Left renal pelvis (tissue), 4 donors: ENCODE results near the gene SF3B4. TPM values are rescaled to one million over a fixed set of nuclear protein-coding genes. Genes with fewer than 3 reads are reported as not detected.

ENCODE experiments used
- DNase-seq, 4 donors: peaks; one replicate each; pipeline ENCODE4 v3.0.0-alpha.2; 2013; ENCODE audit warnings: low read depth in 4 of 4, low spot score in 3 of 4
- polyA plus RNA-seq, 4 donors: library from polyadenylated mRNA; unstranded; fragments of 120-200 nt; gene quantifications; one replicate each; pipeline ENCODE4 v1.2.1, GENCODE V29; 2013; ENCODE audit not compliant: insufficient read length in 4 of 4

SF3B4 gene
- polyA plus RNA-seq, 4 donors = 69.0 to 88.6 (median 80.0) TPM

DNA sequence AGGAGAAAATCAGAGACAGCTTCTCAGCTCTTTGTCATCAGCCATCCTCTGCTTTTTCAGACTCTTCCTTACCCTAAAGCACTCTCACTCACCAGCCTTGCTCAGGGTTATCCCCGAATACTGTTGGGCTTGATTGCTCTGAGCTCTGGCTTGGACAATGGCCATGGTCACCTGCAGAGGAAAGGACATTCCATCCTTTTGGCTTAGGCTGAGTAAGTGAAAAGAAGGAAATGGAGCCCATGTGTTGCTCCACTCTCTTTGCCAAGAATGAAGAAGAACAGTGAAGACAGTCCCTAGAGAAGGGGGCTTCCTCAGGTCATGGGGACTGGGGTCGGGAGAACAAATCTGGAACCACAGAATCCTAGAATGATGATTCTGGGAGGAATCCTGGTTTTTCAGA lies 6.8 kb upstream of the SF3B4 start:
- DNase-seq = no peak

DNA sequence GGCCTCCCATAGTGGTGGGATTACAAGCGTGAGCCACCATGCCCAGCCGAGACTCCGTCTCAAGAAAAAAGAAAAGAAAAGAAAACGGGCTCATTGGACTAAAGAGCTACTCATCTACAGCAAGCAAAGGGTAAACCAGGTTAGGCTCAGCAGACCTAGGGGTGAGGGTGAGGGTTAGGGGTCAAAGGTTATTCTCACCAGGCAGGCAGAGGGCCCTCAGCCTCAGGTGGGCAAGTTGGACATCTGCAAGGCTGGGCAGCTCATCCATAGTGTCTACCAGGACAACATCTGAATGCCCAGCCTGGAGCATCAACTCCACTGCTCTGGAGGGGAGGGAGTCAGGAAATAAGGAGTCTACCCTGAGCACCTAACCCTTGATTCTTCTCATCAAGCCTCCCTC lies 5.6 kb upstream of the SF3B4 start:
- no peak for DNase-seq

DNA sequence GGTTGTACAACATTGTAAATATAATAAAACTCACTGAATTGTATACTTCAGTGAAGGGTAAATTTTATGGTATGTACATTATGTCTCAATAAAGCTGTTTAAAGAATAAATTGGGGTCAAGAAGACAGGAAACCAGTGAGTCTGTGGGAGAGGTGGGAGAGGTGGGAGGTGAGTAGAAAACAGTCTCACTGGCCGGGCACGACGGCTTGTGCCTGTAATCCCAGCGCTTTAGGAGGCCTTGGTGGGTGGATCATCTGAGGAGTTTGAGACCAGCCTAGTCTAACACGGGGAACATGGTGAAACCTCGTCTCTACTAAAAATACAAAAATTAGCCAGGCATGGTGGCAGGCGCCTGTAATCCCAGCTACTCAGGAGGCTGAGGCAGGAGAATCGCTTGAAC lies 4.9 kb upstream of the SF3B4 start:
- no peak for DNase-seq

DNA sequence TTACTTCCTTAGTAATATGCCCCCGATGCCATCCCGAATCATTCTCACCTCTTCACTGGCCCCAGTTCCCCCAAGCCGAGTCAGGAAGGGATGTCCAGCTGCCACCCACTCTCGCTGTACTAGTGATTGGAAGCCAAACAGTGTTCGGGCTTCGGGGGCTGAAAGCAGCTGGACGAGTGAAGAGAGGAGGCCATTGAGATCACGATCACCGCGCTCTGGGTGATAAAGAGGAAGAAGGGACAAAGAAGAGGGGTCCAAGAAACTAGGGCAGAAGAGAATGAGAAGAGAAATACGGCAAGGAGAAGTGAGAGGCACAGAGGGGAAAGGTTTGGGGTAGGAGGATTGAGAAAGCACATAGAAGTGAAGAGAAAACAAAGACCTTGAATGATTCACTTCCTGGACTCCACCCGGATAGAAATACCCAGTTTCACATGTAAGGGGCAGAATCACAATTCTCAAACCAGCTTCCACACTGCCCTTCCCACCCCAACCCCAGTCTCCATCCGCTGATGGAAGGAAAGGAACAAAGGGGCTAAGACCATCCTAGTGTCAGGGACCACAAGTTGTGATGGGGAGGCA lies 3.7 kb upstream of the SF3B4 start:
- no peak for DNase-seq

DNA sequence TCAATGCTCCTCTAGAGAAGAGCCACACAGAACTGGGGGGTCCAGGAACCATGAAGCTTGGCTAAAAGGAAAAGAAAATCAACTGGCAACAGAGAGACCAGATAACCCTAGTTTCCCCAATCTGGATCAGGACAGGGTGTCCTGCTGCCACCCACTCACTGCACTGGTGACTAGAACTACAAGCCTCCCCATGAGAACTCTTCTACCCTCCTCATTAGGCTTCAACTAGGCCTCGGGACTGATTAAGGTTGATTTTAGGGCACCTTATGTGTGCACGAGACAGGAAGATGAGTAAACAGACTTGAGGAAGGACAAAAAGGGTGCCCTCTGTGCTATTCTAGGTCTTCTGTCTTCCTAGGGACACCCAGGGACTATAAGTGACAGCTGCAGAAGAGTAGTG lies 2.3 kb upstream of the SF3B4 start:
- DNase-seq = no peak

DNA sequence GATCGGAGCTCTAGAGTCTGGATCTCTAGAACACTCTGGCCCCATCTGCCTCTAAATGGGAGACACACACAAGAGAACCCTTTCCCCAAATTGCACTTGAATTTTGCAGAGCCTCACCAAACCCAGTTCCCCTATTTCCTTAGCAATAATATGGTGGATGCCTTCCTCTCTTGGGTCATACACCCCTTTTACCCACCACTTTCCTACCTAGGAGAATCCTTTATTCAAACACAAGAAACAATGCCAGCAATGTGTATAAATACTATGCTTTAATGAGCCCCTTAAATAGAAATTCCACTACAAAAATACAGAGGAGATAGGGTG lies 760 bp upstream of the SF3B4 start:
- DNase-seq = no peak

DNA sequence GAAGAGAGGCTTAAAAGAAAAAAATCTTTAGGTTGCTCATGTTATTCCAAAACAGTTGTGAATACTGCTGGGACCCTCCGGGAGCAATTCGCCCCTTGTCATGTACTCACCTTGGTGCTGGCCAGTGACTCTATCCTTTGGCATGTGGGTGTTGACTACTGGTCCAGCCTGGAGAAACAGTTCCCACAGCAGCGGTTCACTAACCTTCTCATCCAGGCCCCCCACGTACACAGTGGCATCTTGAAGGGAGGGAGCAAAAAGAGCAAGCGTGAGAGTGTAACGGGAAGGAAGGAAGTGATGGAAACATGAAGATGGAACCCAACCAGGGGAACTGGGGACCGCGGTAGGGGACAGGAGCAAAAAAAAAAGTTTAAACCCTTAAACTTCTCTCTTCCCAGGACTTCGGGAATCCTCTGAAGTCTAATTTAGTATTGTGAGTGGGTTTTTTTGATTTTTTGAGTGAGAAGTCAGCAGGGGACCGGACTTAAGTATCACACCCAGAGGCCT lies 494 bp downstream of the SF3B4 start:
- no peak for DNase-seq

DNA sequence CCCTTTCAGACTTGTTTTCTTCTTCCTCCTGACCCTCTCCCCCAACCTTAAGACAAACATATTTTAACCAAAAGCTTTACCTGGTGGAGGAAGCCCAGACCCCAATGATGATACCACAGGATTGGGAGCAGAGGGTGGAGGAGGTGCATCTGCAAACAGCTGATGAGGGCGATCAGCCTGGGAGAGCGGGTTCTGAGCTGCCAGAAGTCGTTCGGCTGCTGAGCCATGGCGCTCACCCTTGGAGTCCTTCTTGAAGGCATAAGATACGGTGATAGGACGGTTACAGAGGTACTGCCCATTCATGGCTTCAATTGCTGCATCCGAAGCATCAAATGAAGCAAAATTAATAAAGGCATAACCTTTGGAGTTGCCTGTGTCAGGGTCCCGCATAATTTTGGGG lies 1.3 kb downstream of the SF3B4 start:
- DNase-seq = no peak

DNA sequence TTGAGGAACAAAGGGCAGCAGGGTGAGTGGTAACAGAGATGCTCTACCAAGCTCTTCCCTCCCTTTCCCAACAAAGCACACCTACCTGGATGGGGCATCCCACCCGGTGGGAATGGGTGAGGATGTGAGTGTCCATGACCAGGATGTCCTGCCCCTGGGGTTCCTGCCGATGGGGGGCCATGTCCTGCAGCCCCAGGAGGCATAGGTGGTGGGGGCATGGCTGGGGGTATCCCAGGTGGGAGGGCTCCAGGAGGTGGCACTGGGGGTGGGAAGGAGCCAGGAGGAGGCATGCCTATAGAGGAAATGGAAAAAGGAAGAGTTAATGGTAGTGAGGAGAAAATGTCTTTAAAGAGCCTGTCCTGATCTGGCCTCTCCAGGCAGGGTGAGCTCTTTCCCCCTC lies 1.9 kb downstream of the SF3B4 start:
- DNase-seq = no peak

DNA sequence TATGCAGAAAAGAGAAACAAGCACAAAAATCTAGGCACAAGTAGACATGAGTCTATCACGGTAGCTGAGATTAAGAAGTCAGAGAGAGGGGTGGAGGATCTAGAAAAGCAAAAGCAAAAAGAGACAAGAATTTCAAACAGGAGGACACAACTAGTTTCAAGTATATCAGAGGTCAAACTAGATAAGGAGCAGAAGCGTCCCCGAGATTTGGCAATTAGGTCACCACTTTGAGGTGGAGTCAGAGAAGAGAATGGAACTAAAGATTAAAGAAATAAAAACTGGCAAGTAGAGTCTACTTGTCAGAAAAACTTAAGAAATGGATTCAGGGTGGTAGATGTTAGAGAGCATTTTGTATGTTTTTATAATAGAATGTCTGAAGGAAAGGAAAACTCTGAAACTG lies 2.3 kb downstream of the SF3B4 start:
- no peak for DNase-seq

DNA sequence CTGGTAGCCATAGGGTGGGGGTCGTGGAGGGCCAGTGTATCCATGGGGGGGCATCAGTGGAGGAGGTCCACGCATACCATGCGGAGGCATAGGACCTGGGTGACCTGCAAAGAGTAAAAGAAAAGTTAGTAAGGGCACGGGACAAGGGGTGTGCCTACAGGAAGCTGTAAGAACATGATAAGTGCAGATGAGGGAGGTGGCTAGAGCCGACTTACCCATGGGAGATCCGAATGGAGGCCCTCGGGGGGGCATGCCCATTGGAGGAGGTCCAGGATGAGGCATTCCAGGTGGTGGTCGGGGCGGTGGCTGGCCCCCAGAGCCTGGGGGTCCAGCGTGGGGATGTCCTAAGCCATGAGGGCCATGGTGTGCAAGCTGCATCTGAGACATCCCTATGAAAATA lies 4.0 kb downstream of the SF3B4 start:
- DNase-seq = no peak

DNA sequence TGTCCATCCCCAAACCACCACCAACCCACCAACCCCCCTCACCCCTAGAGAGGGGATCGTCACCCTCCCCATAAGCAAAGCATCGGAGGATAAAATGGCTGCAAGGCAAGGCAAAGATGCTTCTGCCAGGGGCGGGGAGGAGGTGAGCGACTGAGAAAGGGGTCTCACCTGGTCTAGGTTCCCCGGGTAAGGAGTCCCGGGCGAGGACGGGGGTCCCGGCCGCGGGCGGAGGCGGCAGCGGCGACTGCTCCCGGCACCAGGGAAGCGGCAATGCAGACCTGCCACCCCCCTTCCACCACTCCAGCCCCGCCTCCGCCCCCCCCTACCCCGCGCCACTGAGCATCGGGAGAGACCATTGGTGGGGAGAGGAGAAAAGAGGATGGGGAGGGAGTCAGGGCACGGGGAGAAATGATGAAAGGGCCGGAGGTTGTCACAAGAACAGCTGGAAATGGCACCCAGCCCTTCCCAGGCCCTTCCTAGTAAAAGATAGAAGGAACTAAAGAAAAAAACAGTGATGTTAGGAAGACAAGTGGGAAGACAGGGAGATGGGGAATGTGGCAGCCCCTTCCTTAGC lies 9.9 kb downstream of the SF3B4 start, which contains the start of gene SV2A:
TSS of gene SV2A (minus strand) at position 274 of the 574 bp plus-strand sequence. CDS start 4,004 bp downstream, outside the sequence.
- no peak for DNase-seq

DNA sequence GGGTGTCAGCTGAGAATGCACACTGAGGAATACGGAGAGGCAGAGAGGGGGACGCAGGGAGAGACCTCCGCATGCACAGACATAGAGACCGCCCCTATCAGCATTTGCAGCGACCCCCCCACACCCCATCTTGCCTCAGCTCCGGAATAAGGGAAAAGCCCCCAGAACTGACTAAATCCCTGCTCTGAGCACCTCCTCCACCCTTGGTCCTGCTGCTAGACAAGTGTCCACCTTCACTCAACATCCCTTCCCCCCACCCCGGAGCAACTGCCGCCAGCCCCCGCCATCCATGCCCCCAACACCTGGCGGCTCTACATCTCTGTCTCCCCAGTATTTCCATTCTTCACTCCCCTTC lies 10.7 kb downstream of the SF3B4 start:
- no peak for DNase-seq

DNA sequence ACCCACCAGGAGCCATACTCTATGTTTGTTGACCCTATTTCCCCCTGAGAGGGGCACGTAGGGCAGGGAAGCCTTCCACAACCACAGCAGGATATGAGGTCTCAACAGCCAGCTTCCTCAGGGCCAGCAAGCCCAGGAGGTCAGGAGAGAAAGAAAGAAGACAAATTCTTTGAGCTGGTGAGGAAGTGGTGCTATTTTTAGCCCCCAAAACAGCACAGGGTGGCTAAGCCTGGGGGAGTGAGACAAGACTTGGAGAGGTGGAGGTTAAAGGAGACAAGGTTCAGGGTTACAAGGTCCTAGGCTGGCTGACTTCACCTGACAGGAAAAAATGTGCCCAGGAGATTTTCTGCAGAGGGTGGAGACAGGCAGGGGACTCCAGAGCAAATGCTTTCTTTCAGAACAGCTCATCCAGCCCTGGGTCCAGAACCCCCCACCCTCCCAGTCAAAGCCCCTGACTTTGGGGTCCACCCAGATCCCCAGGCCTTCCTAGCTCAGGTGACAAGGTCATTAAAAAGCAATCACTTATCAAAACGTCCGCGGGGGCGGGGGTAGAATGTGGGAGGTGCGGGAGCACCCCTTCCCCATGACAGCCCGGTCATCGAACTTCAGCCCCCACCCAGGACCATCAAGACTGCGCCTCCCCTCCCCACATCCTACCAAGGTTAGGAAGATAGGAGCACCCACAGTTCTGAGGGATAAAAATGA lies 11.3 kb downstream of the SF3B4 start:
- no peak for DNase-seq

DNA sequence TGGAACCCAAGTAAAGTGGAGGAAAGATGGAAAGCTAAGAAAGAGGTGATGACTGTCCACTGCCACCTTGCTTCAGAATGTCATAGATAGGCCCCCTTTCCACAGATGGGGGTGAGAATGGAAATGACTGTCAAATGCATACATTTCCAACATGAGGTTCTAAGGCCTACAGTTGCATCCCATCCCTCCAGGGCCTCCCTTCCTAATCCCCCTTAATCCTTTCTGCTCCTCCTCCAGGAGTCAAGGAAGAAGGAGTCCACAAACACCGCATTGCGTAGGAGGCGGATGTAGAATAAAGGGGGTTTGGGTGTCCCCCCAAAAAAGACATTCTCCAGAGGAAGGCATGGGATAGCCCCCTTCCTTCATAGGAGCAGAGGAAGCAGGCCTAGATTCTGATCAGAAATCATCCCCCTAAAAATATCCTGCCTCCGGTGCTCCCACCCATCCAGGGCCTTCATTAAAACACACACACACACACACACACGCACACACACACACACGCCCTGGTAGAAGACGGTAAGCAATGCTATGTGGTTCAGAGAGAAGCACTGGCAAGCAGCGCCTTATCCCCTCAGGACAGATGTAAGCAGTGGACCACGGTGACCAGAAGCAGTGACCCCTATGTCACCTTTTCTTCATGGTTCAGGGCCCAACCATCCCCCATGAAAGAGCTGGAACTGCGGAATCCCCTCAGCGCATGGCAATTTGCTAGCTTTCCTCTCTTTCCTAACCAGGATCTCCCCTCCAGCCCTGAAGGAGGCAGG lies 12.0 kb downstream of the SF3B4 start:
- no peak for DNase-seq

DNA sequence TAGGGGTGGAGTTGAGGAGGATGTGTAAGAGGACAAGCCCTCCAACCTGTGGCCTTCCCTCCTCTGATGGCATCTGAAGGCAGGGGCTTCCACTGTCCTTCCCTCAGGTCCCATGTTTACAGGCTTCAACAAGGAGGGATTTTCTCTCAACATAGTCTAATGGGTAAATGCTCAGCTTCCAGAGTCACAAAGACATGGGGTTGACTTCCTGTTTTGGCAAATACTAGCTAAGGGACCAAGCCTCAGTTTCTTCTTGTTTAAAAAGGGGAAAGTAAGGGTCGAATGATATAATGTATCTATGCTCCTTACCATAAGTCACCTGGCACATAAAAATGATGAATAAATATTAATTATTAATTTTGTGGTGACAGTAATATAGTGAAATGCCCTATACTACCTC lies 13.1 kb downstream of the SF3B4 start:
- no peak for DNase-seq

DNA sequence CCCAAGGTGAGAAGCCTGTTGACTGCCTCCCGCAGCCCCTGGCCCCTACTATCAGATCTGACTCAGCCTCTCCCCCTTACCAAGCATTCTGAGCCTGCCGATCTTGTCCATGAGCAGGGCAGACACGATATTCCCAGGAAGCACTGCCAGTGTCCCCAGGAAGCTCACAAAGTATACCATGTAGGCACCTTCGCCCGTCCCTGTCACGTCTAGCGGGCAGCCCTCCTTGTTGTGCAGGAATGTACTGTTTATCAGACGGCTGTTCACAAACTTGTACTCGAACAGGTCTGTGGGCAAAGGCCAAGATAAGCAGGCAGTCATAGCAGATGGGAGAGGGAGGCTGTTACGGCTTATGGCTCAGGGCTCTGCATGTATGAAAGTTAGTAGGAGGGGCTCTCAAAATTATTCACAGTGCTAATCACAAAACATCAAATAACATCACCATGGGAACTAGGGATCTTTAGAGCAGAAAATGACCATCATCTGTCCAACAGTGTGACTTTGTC lies 21.0 kb downstream of the SF3B4 start:
- no peak for DNase-seq

DNA sequence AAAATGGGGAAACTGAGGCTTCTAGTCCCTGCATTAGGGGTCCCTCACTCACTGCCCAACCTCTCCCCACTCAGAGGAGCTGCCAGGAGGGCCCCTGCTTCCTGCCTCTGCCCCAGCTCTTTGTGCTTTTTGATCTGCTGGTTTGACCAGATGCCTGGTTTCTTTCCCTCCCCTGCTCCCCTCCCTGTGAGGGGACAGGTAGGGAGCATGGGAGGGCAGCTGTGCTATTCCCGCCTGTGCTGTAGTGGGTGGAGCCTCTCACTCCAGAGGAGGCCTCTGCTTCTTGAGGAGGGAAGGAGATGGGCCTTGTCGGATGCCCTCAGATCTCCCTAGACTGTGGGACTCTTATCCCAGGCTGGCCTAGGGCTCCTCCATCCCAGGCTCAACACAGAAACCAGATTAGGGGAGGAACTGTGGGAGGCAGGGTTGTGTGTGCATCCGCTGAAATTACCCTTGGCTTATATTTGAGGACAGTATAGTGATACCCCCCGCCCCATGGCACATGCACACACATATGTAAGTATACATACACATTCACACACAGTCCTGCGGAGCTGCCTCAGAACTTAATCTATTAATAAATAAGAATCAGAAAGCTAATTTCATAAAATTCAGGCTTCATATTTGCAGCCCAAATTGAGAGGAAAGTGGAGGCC lies 23.6 kb downstream of the SF3B4 start:
- no peak for DNase-seq

DNA sequence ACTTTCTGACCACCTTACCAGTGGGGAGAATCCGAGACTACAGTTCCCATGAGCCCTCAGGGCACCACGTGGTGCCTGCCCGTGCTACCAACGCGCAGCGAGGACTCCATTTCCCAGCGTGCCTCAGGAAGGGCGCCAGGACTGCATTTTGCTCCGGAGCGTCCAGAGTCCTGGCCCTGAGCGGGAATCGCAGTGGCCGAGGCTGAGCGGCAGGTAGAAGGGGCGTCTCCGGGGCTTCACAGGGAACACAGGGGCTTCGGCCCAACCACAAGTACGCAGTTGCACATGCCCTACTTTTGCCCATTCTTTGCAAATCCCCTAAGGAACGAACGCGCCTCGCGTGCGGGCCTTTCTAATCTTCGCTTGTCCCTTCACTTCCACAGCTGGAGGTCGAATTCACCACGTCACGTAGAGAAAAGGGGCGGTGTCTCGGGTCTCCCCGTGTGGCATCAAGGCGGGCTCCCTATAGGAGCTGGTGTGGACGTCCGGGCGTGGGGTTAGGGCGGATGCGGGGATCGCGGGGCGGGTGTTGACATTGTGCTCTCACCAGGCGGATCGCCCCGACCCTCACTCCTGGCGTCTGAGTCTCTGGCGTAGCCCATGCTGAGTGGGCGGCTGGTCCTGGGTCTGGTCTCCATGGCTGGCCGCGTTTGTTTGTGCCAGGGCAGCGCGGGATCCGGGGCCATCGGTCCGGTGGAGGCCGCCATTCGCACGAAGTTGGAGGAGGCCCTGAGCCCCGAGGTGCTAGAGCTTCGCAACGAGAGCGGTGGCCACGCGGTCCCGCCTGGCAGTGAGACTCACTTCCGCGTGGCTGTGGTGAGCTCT lies 27.9 kb downstream of the SF3B4 start, which contains the start of gene BOLA1:
TSS of gene BOLA1 (plus strand) at position 109 of the 825 bp plus-strand sequence. CDS start at position 601, 492 bp downstream.
- peak; percentile 83 to 89 (median 86) for DNase-seq

DNA sequence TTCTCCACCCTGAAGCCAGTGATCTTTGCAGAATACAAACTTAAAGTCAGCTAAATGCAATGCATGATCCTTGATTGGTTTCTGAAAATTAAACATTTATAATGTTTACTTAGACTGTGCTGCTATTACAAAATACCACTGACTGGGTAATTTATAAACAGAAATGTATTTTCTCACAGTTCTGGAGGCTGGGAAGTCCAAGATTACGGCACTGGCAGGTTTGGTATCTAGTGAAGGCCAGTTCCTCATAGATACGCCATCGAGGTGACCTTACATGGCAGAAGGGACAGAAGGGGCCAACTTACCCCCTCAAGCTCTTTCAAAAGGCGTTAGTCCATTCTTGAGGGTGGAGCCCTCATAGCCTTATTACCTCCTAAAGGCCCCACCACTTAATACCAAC lies 31.0 kb downstream of the SF3B4 start:
- DNase-seq = no peak
